Measurements from ENCODE around the gene NFASC.

DNA sequence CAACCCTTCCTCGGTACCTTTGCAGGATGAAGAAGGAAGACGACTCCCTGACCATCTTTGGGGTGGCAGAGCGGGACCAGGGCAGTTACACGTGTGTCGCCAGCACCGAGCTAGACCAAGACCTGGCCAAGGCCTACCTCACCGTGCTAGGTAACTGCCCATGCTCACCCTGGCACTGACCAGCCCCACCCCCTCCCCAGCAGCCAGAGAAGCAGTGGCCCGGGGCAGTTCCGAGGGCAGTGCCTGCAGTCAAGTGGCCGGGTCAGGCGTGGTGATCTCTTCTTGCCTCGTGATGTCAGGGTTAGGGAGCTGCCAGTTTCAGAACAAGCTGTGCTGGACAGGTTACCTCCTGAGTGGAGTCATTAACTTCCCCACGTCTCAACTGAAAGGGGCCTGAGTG is 106.0 kb downstream of the NFASC start:
- TF ChIP-seq POLR2A (IDR thresholded peaks at IDR 0.05) (no peak), CTCF (IDR thresholded peaks at IDR 0.05) (no peak)
